Neural cell (in vitro differentiated cells): Measurements from ENCODE around the gene BMPR2. TPM values are rescaled to one million over a fixed set of nuclear protein-coding genes. Genes with fewer than 3 reads are reported as not detected.

Experiments
- H2AFZ ChIP-seq: fragments of 200-600, 300-800 bp; sonication (generic), shearing (Covaris generic); 2 replicates; pipeline ENCODE4 v1.6.0; 2014; ENCODE audit warnings: low read depth, mild to moderate bottlenecking, antibody characterized with exemption, low read length, moderate library complexity
- H3F3A ChIP-seq: fragments of 200-600 bp; shearing (Covaris generic); 2 replicates; pipeline ENCODE4 v1.6.1; 2016; ENCODE audit warnings: mild to moderate bottlenecking, moderate library complexity, mixed read lengths, antibody characterized with exemption, low read length; ENCODE audit not compliant: insufficient read depth, poor library complexity, severe bottlenecking
- H3K27ac ChIP-seq: fragments of 200-600, 300-800 bp; sonication (generic), shearing (Covaris generic); 2 replicates; pipeline ENCODE4 v1.5.1; 2014; ENCODE audit warnings: mild to moderate bottlenecking, low read length, moderate library complexity
- H3K27me3 ChIP-seq: fragments of 300-800, 200-600 bp; sonication (generic), shearing (Covaris generic); 2 replicates; pipeline ENCODE4 v1.6.0; 2014; ENCODE audit warnings: mild to moderate bottlenecking, low read depth, low read length, moderate library complexity; ENCODE audit not compliant: insufficient read depth
- H3K36me3 ChIP-seq: fragments of 300-800, 200-600 bp; sonication (generic), shearing (Covaris generic); 2 replicates; pipeline ENCODE4 v1.5.1; 2014; ENCODE audit warnings: mild to moderate bottlenecking, antibody characterized with exemption, low read length, moderate library complexity; ENCODE audit not compliant: insufficient read depth
- H3K4me2 ChIP-seq: fragments of 300-800, 200-600 bp; sonication (generic), shearing (Covaris generic); 2 replicates; pipeline ENCODE4 v1.6.0; 2014; ENCODE audit warnings: mild to moderate bottlenecking, low read length
- H3K4me3 ChIP-seq: fragments of 300-800, 200-600 bp; sonication (generic), shearing (Covaris generic); 2 replicates; pipeline ENCODE4 v1.5.1; 2014; ENCODE audit warnings: mild to moderate bottlenecking, low read length, moderate library complexity
- H3K79me2 ChIP-seq: fragments of 200-600 bp; shearing (Covaris generic); replicated peaks from 2 replicates; pipeline ENCODE4 v1.6.0; 2014; ENCODE audit warnings: mild to moderate bottlenecking, low read length, moderate library complexity; ENCODE audit not compliant: insufficient read depth
- H3K9ac ChIP-seq: fragments of 300-800, 200-600 bp; sonication (generic), shearing (Covaris generic); 2 replicates; pipeline ENCODE4 v1.6.1; 2016; ENCODE audit warnings: mild to moderate bottlenecking, low read length, mixed read lengths
- H3K9me2 ChIP-seq: fragments of 200-600 bp; shearing (Covaris generic); 2 replicates; pipeline ENCODE4 v1.6.1; 2016; ENCODE audit warnings: mild to moderate bottlenecking, low read length, mixed read lengths; ENCODE audit not compliant: insufficient read depth
- H3K9me3 ChIP-seq: fragments of 200-600, 300-800 bp; sonication (generic), shearing (Covaris generic); 2 replicates; pipeline ENCODE4 v1.6.1; 2016; ENCODE audit warnings: mild to moderate bottlenecking, mixed run types, low read length, moderate library complexity, mixed read lengths
- H4K20me1 ChIP-seq: fragments of 200-600 bp; shearing (Covaris generic); 2 replicates; pipeline ENCODE4 v1.6.1; 2016; ENCODE audit warnings: mild to moderate bottlenecking, mixed run types; ENCODE audit not compliant: insufficient read depth
- CTCF ChIP-seq: fragments of 450-650 bp; IDR thresholded peaks from 2 replicates; pipeline ENCODE4 v1.5.1; 2014; ENCODE audit warnings: antibody characterized with exemption, mild to moderate bottlenecking, moderate library complexity; ENCODE audit not compliant: poor library complexity, severe bottlenecking
- EP300 ChIP-seq: fragments of 450-650 bp; conservative IDR thresholded peaks from 2 replicates; pipeline ENCODE4 v1.6.1; 2014; ENCODE audit warnings: antibody characterized with exemption, mild to moderate bottlenecking, moderate library complexity; ENCODE audit not compliant: poor library complexity, severe bottlenecking
- EZH2 ChIP-seq: fragments of 200-600, 300-800 bp; shearing (Covaris generic), sonication (generic); IDR thresholded peaks from 2 replicates; pipeline ENCODE4 v1.6.1; 2014; ENCODE audit warnings: antibody characterized with exemption, low read length, borderline replicate concordance, mild to moderate bottlenecking; ENCODE audit not compliant: insufficient read depth, poor library complexity, severe bottlenecking
- MXI1 ChIP-seq: fragments of 450-650 bp; conservative IDR thresholded peaks from 2 replicates; pipeline ENCODE4 v1.6.1; 2014; ENCODE audit warnings: antibody characterized with exemption, mild to moderate bottlenecking; ENCODE audit not compliant: poor library complexity, severe bottlenecking
- POLR2AphosphoS5 ChIP-seq: IDR thresholded peaks from 2 replicates; pipeline ENCODE4 v1.6.1; 2012
- RAD21 ChIP-seq: fragments of 450-650 bp; conservative IDR thresholded peaks from 2 replicates; pipeline ENCODE4 v1.6.1; 2014; ENCODE audit warnings: antibody characterized with exemption, mild to moderate bottlenecking, moderate library complexity
- REST ChIP-seq: IDR thresholded peaks from 2 replicates; pipeline ENCODE4 v1.6.1; 2012; ENCODE audit warnings: borderline replicate concordance
- SMC3 ChIP-seq: fragments of 450-650 bp; conservative IDR thresholded peaks from 2 replicates; pipeline ENCODE4 v1.6.1; 2014; ENCODE audit warnings: antibody characterized with exemption, mild to moderate bottlenecking, moderate library complexity; ENCODE audit not compliant: poor library complexity
- TAF1 ChIP-seq: IDR thresholded peaks from 2 replicates; pipeline ENCODE4 v1.6.1; 2012; ENCODE audit warnings: low read depth
- polyA plus RNA-seq: library from polyadenylated mRNA; depleted of rRNA; stranded (reverse); fragments of >200 nt; gene quantifications from 2 replicates; pipeline ENCODE4 v1.2.3, GENCODE V29; 2014

BMPR2 gene
- polyA plus RNA-seq, 1 donor from 2014 or later = 18.4 TPM

- no peak overlapping the region for H3K4me3 ChIP-seq
- H3K9me2 ChIP-seq = no peaks in the 10 kb centered on the region
- H3K9ac ChIP-seq = no peak overlapping the region
- no peaks in the 10 kb centered on the region for H3K9me3 ChIP-seq
- no peak overlapping the region for H3K4me2 ChIP-seq
- no peak for TF ChIP-seq EZH2
- no peak for TF ChIP-seq POLR2AphosphoS5
- no peak for TF ChIP-seq REST
- no peak for TF ChIP-seq MXI1
- TF ChIP-seq TAF1 = no peak
- TF ChIP-seq EP300 = no peak
- TF ChIP-seq RAD21 = no peak
- TF ChIP-seq CTCF = no peak
- TF ChIP-seq SMC3 = no peak
- no peaks in the 10 kb centered on the region for H3K36me3 ChIP-seq
- no peaks in the 10 kb centered on the region for H3F3A ChIP-seq
- H3K27ac ChIP-seq = no peak overlapping the region
- no peaks in the 10 kb centered on the region for H4K20me1 ChIP-seq
- H3K27me3 ChIP-seq = no peaks in the 10 kb centered on the region
- H2AFZ ChIP-seq = no peak overlapping the region
- peaks cover 66% of the 10 kb centered on the region for H3K79me2 ChIP-seq
Observed at GRCh38 chr2:202408546-202409140, 32.5 kb downstream of the BMPR2 start.

GRCh38 chr2:202410092-202410491 is 34.0 kb downstream of the BMPR2 start:
- no peak overlapping the region for H3K9ac ChIP-seq
- no peak overlapping the region for H3K4me3 ChIP-seq
- no peak overlapping the region for H3K4me2 ChIP-seq
- TF ChIP-seq RAD21 (no peak), REST (no peak), CTCF (no peak), TAF1 (no peak), POLR2AphosphoS5 (no peak), SMC3 (no peak), EP300 (no peak), EZH2 (no peak), MXI1 (no peak)
- no peaks in the 10 kb centered on the region for H4K20me1 ChIP-seq
- no peaks in the 10 kb centered on the region for H3K9me3 ChIP-seq
- H3K36me3 ChIP-seq = no peaks in the 10 kb centered on the region
- H2AFZ ChIP-seq = no peak overlapping the region
- no peaks in the 10 kb centered on the region for H3K9me2 ChIP-seq
- no peak overlapping the region for H3K27ac ChIP-seq
- no peaks in the 10 kb centered on the region for H3F3A ChIP-seq
- no peaks in the 10 kb centered on the region for H3K27me3 ChIP-seq
- peaks cover 57% of the 10 kb centered on the region for H3K79me2 ChIP-seq
